GM21576 (cell line): ENCODE results near the gene PDE10A.
"Not testable (repeated sequence)": the region's sequence is repeated elsewhere in the genome, so short reads cannot be mapped to it uniquely, and the experiment has no call there.

ENCODE experiments used
- ATAC-seq: cut with Tn5 transposase; IDR thresholded peaks from one replicate; pipeline ENCODE4 v1.9.1; 2021; ENCODE audit warnings: mild to moderate bottlenecking, moderate library complexity; ENCODE audit not compliant: unreplicated experiment

Gene PDE10A

GRCh38 chr6:165628955-165629354 is 34.1 kb downstream of the PDE10A start:
- no peak for ATAC-seq

GRCh38 chr6:165627366-165627765 is 35.7 kb downstream of the PDE10A start:
- ATAC-seq = no peak

- ATAC-seq = no peak
These were observed 36.3 kb downstream of the PDE10A start for GRCh38 chr6:165626711-165627110.

GRCh38 chr6:165624871-165625639 is 38.0 kb downstream of the PDE10A start:
- no peak for ATAC-seq

GRCh38 chr6:165621940-165622339 is 41.1 kb downstream of the PDE10A start:
- ATAC-seq = no peak

GRCh38 chr6:165618891-165619290 is 44.1 kb downstream of the PDE10A start:
- not testable (repeated sequence) for ATAC-seq

- no peak for ATAC-seq
These were observed 44.8 kb downstream of the PDE10A start for GRCh38 chr6:165618241-165618640.

GRCh38 chr6:165617528-165617927 is 45.5 kb downstream of the PDE10A start:
- no peak for ATAC-seq

- no peak for ATAC-seq
These were observed 46.9 kb downstream of the PDE10A start for GRCh38 chr6:165616116-165616515.

GRCh38 chr6:165615636-165616035 is 47.4 kb downstream of the PDE10A start:
- no peak for ATAC-seq

GRCh38 chr6:165611294-165611693 is 51.7 kb downstream of the PDE10A start:
- no peak for ATAC-seq

- ATAC-seq = not testable (repeated sequence)
These were observed 54.5 kb downstream of the PDE10A start for GRCh38 chr6:165608577-165608976.

GRCh38 chr6:165606740-165607008 is 56.4 kb downstream of the PDE10A start:
- ATAC-seq = no peak

GRCh38 chr6:165605901-165606739 is 56.9 kb downstream of the PDE10A start:
- no peak for ATAC-seq

GRCh38 chr6:165605182-165605875 is 57.7 kb downstream of the PDE10A start:
- no peak for ATAC-seq

- ATAC-seq = no peak
These were observed 60.8 kb downstream of the PDE10A start for GRCh38 chr6:165602291-165602690.

- no peak for ATAC-seq
These were observed 62.4 kb downstream of the PDE10A start for GRCh38 chr6:165600606-165601005.

- ATAC-seq = no peak
These were observed 63.2 kb downstream of the PDE10A start for GRCh38 chr6:165599596-165600487.

- no peak for ATAC-seq
These were observed 63.9 kb downstream of the PDE10A start for GRCh38 chr6:165599121-165599520.

- ATAC-seq = no peak
These were observed 65.2 kb downstream of the PDE10A start for GRCh38 chr6:165597821-165598220.
